GM21619 (cell line): ENCODE data around the gene NIM1K.
"Not testable (repeated sequence)": the region's sequence is repeated elsewhere in the genome, so short reads cannot be mapped to it uniquely, and the experiment has no call there.

Source experiments
- ATAC-seq: cut with Tn5 transposase; IDR thresholded peaks from one replicate; pipeline ENCODE4 v1.9.1; 2021; ENCODE audit not compliant: unreplicated experiment

The NIM1K gene

GRCh38 chr5:43227655-43228054, 35.6 kb downstream of the NIM1K start:
- no peak for ATAC-seq

- no peak for ATAC-seq
Measured at GRCh38 chr5:43230707-43231106, 38.7 kb downstream of the NIM1K start.

- no peak for ATAC-seq
Measured at GRCh38 chr5:43231977-43232376, 40.0 kb downstream of the NIM1K start.

- no peak for ATAC-seq
Measured at GRCh38 chr5:43232943-43233833, 41.2 kb downstream of the NIM1K start.

GRCh38 chr5:43233946-43234345, 41.9 kb downstream of the NIM1K start:
- peak; percentile 74 for ATAC-seq

GRCh38 chr5:43236653-43237355, 44.8 kb downstream of the NIM1K start:
- no peak for ATAC-seq

GRCh38 chr5:43242196-43242595, 50.2 kb downstream of the NIM1K start:
- no peak for ATAC-seq

GRCh38 chr5:43243270-43243669, 51.2 kb downstream of the NIM1K start:
- ATAC-seq: no peak

- ATAC-seq: peak; percentile 60
Measured at GRCh38 chr5:43244823-43245565, 53.0 kb downstream of the NIM1K start.

- ATAC-seq: peak; percentile 67
Measured at GRCh38 chr5:43245724-43246385, 53.8 kb downstream of the NIM1K start.

GRCh38 chr5:43251754-43252153, 59.7 kb downstream of the NIM1K start:
- ATAC-seq: no peak

GRCh38 chr5:43255704-43256103, 63.7 kb downstream of the NIM1K start:
- no peak for ATAC-seq

GRCh38 chr5:43256261-43256966, 64.4 kb downstream of the NIM1K start:
- no peak for ATAC-seq

- no peak for ATAC-seq
Measured at GRCh38 chr5:43258116-43258515, 66.1 kb downstream of the NIM1K start.

- not testable (repeated sequence) for ATAC-seq
Measured at GRCh38 chr5:43262269-43262668, 70.2 kb downstream of the NIM1K start.

- peak; percentile 76 for ATAC-seq
Measured at GRCh38 chr5:43268188-43268820, 76.3 kb downstream of the NIM1K start.

- ATAC-seq: no peak
Measured at GRCh38 chr5:43270645-43271044, 78.6 kb downstream of the NIM1K start.

- ATAC-seq: no peak
Measured at GRCh38 chr5:43273552-43273951, 81.5 kb downstream of the NIM1K start.

GRCh38 chr5:43274435-43275114, 82.5 kb downstream of the NIM1K start:
- ATAC-seq: no peak
